Cortex of kidney (tissue), 1 donor: ENCODE measurements around the gene HIVEP3.

ENCODE experiments used
- DNase-seq: peaks from one replicate; lab custom pipeline; 2025; lab: John Stamatoyannopoulos, UW

HIVEP3 gene

DNA sequence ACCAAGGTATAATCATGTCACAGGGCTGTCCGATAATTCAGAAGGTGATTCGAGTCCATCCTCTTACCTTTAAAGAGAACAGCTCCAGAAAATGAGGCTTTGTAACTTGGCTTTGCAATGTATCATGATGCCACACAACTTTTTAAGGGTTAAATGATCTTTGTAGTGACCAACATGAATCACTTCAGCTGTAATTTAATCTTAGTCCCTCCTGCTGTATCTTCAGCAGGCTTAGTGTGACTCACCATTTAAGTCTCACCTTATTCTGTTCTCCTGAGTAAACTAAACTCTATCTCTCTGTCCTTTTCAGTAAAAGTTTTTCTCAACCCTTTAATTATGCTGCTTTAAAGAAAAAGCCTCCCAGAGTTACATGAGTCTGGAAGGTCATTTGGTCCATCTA lies 1.9 kb upstream of the HIVEP3 start:
- no peak for DNase-seq

DNA sequence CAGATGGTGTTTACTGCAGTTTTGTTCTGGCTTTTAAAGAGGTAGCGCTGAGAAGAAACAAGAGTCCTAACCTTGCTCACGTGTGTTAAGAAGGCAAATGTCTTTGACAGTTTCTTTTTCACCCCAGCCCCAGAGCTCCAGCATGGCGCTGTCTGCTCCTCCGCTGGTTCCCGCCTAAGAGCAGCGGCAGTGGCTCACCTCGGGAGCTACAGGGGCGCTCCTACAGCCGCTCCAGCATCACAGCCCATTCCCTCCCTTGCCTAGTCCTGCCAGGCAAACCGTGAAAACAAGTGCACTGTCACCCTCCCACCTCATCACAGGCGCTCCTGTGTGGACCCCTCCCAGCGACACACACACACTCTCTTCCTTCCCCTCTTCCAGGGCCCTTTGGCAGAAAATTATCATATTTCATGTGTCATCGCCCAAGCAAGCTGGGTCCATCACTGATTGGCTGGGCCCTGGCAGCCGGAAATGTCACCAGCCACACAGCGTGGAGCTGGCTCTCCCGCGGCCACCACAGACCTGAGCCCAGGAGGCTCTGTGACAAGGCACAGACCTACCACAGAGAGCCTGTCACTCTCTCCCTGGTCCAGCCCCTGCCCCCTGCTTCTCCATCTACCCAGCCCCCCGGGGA lies 1.2 kb upstream of the HIVEP3 start:
- DNase-seq: no peak

DNA sequence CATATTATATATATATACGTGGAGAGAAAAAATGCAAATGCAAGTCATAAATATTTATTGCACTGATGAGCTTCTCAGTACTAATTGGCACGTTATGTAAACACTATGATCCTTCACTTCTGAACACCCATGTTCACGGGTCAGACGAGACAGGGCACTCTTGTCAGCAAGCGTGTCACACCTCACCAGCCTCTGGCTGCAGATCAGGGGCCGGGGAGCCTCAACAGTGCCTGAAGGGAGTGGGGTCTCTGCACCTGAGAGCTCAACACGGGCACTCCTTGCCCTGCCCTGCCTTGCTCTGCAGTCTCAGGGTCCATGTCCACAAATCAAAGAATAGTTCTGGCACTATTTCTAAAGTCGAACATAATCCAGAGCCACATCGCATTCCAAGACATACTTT lies 409 bp upstream of the HIVEP3 start:
- no peak for DNase-seq

DNA sequence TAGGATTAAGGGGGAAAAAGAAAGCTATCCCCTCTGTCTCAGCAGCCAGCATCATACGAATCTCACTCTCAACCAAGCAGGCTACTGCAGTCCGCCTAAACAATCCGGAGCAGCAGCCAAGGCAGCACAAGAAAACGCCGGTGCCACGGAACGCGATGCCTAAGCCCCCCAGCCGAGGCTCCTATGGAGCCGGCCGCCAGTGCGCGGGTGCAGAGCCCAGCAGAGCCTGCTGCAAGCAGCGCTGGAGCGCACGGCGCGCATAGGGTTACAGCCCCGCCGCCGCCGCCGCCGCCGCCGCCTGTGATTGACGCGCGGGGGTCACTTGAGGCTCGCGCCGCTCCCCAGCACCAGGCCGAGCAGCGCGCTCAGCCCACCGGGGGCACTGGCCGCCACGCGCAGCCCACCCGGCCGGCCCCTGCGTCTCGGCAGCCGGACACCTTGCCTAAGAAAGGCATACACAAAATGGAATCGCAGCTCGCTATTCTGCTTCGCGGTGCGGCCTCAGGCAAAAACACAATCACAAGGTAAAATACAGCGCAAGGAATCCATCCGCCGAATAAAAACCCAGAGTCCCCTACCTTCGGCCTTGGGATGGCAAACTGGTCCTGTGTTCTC lies 780 bp downstream of the HIVEP3 start:
- no peak for DNase-seq

DNA sequence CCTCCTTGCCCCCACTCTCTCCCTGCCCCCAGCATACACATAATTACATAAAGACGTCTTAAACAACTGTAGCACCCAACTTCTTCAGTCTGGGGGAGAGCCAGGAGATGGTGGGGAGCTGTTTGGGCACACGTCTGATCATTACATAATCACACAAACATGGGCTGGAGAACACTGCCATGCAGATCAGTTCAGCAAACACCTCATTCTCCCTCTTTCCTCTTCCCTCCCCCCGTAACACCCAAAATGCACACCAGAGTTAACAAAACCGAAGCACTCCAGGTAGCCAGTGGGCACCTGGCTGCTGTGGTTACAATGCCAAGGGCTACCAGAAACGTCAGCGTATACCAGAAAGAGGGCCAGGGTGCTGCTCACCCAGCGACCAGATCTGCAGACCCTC lies 1.6 kb downstream of the HIVEP3 start:
- no peak for DNase-seq

DNA sequence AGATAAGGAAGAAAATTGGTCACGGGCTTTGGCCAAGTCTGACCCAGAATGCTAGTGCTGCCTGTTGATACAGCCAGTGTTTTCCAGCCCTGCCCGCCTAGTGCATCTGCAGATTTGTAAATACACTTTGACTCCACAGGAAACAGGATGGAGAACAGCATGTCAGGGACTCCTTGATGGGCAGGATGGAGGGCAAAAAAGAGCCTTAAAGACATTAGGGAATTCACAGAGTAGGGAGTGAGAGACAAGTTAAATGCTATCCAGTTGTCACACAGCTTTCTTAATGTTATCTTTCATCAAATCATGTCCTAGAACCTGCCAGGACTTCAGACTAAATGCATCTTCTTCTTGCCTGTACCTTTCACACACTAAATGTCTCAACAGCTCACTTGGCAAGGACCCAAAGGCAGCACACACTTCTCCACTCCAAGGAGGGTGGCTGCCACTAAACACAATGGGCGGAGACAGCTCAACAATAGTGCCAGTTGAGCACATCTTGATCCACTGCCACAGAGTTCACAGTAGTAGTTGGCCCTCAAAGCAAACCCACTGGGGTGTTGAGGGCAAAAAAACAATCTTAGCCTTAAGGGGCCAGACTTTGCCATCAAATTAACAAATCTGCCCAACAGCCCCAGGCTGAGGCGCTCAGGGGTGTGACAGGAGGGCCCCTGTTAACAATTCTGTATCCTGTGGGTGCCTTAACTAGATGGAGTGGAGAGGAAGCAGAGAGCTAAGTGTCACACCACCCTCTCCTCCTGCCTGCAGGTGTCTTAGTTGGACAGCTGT lies 2.7 kb downstream of the HIVEP3 start:
- DNase-seq: no peak

DNA sequence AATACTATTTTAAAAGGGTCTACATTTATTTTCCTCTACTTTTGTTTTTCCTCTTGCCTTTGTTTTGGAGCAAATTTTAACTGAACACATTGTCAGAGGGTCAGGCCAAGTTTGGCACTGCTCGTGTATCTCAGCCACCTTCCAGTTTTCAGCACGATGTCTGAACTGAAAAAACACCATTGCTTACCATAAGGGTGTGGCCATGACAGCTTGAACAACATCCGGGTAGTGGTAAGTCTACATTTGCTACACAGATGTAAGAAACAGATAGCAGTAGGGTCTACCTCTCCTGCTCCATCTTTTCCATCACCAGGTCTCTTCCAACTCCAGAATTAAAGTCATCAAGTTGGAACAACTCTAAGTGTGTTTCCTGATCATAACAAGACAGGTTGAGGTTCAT lies 4.2 kb downstream of the HIVEP3 start:
- DNase-seq: no peak

DNA sequence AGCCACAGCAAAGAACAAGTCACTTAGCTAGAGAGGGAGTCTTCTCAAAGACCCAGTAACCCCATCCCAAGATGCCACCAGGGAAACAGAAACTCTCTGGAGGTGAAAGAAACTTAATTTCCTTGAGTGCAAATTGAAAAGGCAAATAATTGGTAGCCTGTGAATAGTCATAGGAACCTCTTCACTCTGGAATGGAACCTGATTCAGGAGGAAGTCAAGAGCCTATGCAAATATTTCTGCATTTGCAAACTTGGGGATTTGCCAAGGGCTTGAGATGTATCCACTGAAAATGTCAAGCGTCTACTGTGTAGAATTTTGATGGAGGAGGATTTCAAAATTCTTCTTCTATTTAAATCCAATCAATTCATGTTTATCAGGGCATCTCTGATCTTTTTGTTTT lies 5.7 kb downstream of the HIVEP3 start:
- no peak for DNase-seq

DNA sequence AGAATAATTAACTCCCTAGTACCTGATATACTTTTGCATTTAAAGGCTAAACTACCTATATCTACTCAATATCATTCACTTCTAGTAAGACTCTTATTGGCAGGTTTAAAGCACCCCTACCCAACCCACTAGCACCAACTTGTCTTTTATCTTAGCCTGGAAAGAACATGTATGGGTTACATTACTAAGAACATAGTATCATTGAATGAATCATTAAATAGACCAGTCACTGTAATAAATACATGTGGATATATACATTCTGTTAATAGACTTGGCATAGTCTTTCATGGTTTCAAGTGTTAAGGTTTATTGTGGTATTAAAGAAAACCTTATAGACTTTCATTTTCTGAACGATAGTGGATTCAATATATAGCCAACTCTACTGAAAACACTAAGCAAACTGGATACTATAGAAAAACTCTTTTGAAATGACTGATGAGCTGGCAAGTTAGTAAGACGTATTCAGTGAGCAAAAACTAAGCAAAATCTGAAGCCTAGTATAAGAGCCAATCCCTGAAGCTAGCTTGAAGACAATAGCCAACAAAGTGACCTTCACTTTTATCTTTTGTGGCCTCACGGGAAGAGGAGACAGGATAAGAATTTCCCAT lies 10.3 kb downstream of the HIVEP3 start:
- no peak for DNase-seq

DNA sequence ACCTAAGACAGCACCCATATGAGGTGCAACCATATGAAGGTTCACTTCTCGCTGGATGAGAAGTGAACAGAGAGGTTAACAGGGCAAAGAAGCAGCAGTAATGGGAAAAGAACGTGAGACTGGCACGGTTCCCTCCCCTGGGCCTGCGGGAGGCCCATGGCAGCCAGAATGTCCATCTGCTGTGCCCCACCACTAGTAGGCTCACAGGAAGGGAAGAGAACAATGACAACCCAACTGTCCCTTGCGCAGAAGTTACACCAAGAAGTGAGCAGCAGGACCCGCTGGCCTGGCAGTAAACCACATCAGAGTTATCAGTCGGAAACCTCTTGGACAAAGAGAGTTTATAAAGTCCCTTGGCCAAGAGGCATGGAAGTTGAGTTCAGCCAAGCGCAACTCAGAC lies 11.3 kb downstream of the HIVEP3 start:
- DNase-seq: no peak

DNA sequence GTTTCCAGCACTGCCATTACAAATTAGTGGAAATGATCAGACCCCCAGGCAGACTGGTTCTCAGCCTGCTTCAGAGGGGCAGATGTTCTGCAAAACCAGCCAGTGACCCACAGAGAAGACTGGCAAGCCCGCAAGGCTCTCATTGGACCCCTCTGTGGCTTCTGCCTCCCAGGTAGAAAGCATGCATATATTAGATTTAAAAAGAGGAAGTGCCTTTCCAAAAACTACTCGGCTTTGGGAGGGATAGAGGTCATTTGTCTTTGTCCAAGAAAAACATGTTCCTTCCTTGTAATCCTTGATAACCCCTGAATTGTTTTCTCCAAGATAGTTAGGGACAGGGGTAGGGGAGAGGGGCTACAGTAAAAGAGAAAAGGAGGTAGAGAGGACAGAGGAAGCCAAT lies 11.8 kb downstream of the HIVEP3 start:
- no peak for DNase-seq

DNA sequence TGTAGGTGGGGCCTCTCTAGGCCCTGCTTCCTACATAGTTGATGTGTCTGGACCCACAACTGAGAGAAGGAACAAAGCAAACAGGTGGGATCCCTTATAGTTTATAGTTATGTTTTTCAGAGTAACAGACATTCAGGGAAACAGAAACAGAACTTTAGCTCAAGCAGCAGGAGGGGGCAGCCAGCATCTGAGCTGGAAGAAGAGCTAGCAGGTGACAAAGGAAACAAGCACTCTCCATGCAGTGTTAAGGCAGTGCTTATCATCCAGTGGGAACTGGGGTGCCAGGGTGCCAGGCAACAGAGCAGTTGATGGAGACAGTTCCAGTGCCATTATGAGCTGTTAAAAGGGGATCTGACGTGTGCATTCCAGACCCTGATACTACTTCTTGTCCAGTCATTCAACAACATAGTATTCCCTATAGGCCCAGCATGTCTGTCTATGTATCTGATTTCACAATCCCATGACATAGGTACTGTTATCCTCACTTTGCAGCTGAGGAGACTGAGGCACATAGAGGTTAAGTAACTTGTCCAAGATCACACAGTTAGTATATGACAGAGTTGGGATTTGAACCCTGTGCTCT lies 13.5 kb downstream of the HIVEP3 start:
- DNase-seq: no peak

DNA sequence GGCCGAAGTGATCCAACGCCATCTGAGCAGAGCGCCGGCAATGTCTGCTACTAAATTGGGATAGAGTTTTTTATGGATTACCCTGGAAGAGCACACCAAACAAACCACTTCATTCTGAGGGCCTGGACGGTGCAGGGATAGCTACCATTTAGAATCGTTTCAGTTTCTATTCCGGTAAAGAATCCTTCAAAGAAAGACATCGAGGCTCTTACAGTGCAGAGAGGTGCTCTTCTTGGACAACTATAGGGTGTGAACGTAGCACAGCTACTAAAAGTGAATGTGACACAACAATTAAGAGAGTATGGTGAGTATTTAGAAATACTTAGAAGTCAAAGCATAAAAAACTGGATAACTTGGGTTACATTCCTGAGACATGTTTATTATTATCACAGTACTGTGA lies 16.1 kb downstream of the HIVEP3 start:
- DNase-seq: no peak

DNA sequence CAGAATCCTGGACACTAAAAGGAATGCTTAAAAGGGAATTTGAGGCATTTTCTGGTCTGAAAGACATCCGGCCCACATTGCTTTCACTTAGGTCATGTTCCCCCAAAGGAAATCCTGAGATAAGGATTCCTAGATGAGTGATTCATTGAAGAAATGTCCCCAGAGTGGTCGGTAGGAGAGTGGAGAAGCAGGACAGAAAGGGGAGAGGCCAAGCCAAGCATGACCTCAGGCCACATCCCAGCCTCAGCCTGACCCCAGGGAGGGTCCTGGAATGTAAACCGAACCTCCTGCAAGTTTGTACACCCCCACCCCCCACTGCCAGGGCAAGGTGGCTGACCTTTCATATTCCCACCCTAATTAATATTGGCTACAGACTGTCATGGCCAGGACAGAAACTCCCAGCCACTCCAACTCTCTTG lies 16.6 kb downstream of the HIVEP3 start:
- no peak for DNase-seq

DNA sequence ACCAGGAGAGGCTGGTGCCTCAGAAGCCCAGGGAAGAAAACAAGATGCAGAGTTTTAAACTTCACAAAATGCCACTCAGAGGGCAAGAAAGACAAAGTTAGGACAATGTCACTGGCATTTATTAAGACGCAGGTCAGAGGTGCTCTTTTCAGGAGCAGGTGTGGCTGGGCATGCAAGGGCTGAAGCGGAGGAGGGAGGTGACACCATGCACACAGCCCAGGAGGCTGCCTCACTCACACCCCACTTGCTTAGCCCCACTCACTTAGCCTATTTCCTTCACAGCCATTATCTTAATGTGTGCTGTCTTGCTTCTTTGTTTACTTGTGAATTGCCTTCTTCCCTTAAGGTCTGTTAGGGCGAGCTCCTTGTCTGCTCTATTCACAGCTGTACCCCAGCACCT lies 17.2 kb downstream of the HIVEP3 start:
- no peak for DNase-seq

DNA sequence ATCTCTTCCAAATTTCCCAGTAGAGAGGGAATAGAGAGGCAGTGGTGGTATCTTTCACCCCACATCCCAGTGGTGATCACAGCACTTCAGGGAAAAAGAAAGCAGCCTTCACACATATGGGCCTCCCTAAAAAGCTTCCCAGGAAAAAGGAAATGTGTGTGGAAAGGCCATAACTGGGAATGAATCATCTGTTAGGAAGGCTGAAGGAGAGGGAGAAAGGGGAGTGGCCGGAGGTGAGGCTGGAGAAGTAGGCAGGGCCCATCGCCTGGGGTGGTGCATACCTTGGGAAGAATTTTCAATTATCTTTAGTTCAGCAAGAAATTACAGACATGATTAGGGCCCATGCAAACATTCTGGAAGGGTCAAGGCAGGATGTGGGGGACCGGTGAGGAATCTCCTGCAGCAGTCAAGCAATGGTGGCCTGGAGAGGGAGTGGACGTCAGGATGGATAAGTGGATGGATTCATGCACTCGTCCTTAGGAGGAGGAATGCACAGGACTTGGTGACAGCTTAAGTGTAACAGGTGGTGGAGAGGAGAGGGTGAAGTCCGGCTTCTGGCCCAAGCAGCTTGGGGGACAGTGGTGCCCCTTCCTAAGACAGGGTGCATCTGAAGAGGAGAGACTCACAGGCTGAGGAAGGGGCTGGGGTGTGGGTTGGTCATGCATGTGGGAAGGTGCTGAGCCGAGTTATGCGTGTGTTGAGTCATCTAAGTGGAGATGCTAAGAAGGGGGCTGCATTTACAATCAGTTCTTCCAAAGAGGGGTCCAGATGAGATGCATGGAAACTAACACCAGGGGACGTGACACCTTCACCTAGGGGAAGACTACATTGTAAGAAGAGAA lies 17.9 kb downstream of the HIVEP3 start:
- no peak for DNase-seq

DNA sequence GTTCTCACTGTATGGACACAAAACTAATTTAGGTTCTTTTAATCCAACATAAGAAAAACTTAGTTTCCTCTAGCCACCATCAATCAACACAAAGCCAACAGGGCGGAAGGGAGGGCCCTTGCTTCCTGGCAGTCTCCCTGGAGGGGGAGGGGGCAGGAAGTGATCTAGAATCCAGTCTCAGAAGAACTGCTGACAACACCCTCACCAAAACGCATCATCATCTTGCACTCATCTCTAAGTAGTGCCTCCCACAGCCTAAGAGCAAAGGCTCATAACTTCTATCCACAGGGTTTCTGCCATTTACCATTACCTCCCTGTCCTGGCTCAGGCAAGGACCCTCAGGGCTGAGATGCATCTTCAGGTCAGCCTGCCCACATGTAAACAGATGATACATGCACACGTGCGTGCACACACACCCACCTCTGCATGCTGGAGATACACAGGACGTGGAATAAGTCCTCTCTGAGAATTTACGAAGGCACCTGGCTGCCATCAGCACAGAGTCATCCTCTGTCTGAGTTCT lies 20.5 kb downstream of the HIVEP3 start:
- no peak for DNase-seq

DNA sequence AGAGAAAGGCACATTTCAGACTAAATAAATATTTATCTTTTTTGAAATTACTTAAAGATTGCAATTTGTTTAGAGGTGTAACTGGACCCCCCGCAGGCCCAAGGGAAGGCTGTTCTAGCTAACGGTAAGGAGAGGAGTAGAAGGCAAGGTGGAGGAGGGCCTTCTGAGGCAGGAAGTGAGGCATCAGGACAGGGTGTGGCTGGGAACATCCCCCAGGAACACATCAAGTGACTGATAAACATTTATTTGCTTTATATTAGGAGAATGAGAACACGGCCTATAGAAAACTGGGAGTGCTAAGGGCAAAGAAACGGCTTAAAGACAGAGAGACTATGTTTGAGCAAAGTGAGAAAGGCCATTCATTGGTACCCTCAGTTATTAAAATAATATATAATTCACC lies 23.2 kb downstream of the HIVEP3 start:
- no peak for DNase-seq

DNA sequence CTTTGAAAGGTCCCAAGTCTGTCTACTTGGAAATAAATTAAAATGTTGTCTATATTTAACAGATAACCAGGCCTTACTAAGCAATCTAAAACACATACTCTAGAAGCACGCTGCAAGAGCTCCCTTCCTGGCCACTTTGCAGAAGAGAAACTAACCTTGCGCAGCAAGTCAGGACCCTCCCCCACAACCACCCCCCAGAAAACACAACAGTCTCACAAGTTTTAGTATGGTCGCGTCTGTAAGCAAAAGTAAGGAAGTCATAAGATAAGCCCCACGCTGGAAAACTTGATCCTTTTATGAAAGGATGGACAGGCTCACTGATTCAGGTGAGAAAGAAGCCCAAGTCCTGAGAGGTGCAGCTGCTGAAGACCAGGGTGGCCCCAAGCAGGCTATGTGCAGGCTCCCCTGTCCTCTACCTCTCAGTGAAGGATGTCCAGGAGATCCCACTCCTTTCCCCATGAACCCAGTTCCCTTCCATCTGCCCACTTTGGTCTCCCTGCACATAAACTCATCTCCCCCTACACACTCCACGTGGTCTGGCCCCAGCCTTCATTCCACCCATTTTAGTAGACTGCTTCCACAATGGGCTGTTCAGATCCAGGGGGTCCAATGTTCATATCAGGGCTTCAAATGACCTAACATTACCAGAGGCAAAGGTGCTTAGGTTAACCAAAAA lies 23.8 kb downstream of the HIVEP3 start:
- DNase-seq: no peak

DNA sequence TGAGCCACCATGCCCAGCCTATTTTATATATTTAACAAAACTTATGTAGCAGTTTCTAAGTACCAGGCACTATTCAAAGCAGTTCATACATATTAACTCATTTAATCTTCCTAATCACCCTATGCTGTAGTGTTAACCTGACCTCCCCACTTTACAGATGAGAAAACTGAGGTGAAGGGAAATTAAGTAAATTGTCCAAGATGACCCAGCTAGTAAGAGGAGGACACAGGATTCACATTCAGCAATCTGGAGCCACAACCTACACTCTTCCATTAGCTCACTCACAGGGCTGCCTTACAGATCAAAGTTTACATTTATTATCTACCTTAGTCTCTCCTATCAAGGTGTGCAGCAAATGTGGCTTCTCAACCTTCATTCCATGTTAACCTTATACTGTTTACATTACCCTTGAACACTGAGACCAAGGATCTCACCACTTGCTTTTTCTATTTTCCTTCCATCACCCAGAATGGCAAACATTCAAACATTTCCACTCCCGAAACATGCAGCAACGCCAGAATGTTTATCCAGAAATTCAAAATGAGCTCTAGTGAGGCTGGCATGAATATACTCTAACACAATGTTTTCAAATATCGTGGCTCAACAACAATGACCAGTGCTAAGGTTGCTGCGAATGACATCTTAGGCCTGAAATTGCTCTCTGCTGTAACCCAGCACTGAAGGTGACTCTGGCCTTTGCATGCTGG lies 24.5 kb downstream of the HIVEP3 start:
- DNase-seq: no peak
